Esophagus squamous epithelium (tissue), 5 donors: ENCODE measurements around the gene TNFRSF4. TPM values are rescaled to one million over a fixed set of nuclear protein-coding genes. Genes with fewer than 3 reads are reported as not detected.

ENCODE experiments used
- DNase-seq: peaks from one replicate; lab custom pipeline; 2025; lab: John Stamatoyannopoulos, UW
- H3K27ac ChIP-seq, 4 donors: fragments of 200-600 bp; sonication (generic); one replicate each; pipeline ENCODE4 v1.5.1; 2016 to 2019; ENCODE audit warnings: mild to moderate bottlenecking in 1 of 4
- H3K27me3 ChIP-seq, 4 donors: fragments of 200-600 bp; sonication (generic); 1 replicate in 3 of 4; 2 replicates in 1 of 4; pipeline versions ENCODE4 v1.5.1 to v1.6.0; 2017 to 2021; ENCODE audit warnings: antibody characterized with exemption in 1 of 4
- H3K36me3 ChIP-seq, 3 donors: fragments of 200-600 bp; sonication (generic); one replicate each; pipeline ENCODE4 v1.5.1; 2016 to 2019
- H3K4me1 ChIP-seq, 3 donors: fragments of 200-600 bp; sonication (generic); one replicate each; pipeline ENCODE4 v1.5.1; 2017 to 2019
- H3K4me3 ChIP-seq, 4 donors: fragments of 200-600 bp; sonication (generic); 1 replicate in 3 of 4; 2 replicates in 1 of 4; pipeline ENCODE4 v1.5.1; 2016 to 2019; ENCODE audit warnings: mild to moderate bottlenecking in 2 of 4, moderate library complexity in 1 of 4
- H3K9me3 ChIP-seq, 3 donors: fragments of 200-600 bp; sonication (generic); one replicate each; pipeline ENCODE4 v1.5.1; 2016 to 2019
- POLR2A ChIP-seq, 4 donors: fragments of 450-650 bp; IDR thresholded peaks; one replicate each; pipeline ENCODE4 v1.6.1; 2017; ENCODE audit warnings: antibody characterized with exemption in 4 of 4, mild to moderate bottlenecking in 4 of 4, moderate library complexity in 3 of 4
- WGBS, 2 donors: methylation state at CpG; one replicate each; pipeline ENCODE4 v1.1.5; 2018; 5-methylcytosine and 5-hydroxymethylcytosine counted together
- intact Hi-C: fragments of 100-400 bp; cut with DNase I; formaldehyde crosslinking; loops from one replicate; pipeline ENCODE4 v1.15.0; 2022
- total RNA-seq, 4 donors: library from RNA; depleted of rRNA; stranded (reverse); fragments of >200 nt; gene quantifications; one replicate each; pipeline ENCODE4 v1.1.0, GENCODE V29; 2016
- TF ChIP-seq, protein P1 (sequence below), 6 experiments: fragments of 450-650 bp in 4 of 6; fragments of 200-600 bp in 2 of 6; sonication (generic) in 2 of 6; IDR thresholded peaks; one replicate each; pipeline ENCODE4 v1.5.1; 2016 to 2019; ENCODE audit warnings: antibody characterized with exemption in 6 of 6, mild to moderate bottlenecking in 4 of 6, moderate library complexity in 4 of 6
- donor health status: DM: yes; HTN: yes; CAD: no.

TNFRSF4 gene
- total RNA-seq, 4 donors from 2014 or later = 0.40 to 1.3 (median 0.57) TPM; not detected in 1

DNA sequence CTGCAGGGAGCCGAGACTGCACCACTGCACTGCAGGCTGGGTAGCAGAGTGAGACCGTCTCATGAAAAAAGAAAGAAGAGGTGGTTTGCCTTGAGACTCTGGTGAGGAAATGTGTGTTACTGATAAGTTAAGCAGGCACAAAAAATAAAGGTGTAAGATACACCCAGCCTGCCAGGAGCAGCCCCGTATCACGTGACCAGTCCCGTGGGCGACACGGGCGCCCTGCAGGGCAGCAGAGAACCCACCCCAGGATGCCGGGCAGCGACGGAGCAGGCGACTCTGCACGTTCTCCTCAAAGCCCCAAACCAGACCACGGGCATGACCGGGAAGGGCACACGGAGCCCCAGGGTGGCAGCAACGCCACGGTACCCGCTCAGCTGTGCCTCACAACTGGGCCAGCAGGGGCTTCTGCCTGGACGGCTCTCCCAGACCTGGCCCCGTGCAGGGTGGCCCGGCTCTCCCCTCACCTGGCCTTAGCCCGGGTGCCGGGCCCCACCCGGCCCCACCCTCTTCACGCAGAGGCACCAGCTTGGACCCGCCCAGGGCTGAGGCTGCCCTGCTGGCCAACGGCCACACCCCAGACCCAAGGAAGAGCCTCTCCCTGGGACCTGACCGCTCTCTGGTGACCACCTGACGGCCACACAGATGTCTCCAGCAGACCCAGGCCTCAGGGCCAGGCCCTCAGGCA lies 8.1 kb upstream of the TNFRSF4 start:
- Histone ChIP-seq H3K27ac (no peak overlapping the region), H3K36me3 (peaks cover 33 to 100% (median 38%) of the 10 kb centered on the region in 3 donors), H3K9me3 (no peaks in the 10 kb centered on the region), H3K27me3 (no peaks in the 10 kb centered on the region), H3K4me1 (peaks cover 0 to 35% (median 4%) of the 10 kb centered on the region in 3 donors), H3K4me3 (no peak overlapping the region)
- intact Hi-C loops = no loop called here
- DNase-seq = no peak
- TF ChIP-seq POLR2A (IDR thresholded peaks at IDR 0.05) = no peak
- TF ChIP-seq, protein P1, sequence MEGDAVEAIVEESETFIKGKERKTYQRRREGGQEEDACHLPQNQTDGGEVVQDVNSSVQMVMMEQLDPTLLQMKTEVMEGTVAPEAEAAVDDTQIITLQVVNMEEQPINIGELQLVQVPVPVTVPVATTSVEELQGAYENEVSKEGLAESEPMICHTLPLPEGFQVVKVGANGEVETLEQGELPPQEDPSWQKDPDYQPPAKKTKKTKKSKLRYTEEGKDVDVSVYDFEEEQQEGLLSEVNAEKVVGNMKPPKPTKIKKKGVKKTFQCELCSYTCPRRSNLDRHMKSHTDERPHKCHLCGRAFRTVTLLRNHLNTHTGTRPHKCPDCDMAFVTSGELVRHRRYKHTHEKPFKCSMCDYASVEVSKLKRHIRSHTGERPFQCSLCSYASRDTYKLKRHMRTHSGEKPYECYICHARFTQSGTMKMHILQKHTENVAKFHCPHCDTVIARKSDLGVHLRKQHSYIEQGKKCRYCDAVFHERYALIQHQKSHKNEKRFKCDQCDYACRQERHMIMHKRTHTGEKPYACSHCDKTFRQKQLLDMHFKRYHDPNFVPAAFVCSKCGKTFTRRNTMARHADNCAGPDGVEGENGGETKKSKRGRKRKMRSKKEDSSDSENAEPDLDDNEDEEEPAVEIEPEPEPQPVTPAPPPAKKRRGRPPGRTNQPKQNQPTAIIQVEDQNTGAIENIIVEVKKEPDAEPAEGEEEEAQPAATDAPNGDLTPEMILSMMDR (IDR thresholded peaks at IDR 0.05) = no peak
- WGBS, 2 donors = 90% methylated on average over 9 of the region's 30 CpGs

DNA sequence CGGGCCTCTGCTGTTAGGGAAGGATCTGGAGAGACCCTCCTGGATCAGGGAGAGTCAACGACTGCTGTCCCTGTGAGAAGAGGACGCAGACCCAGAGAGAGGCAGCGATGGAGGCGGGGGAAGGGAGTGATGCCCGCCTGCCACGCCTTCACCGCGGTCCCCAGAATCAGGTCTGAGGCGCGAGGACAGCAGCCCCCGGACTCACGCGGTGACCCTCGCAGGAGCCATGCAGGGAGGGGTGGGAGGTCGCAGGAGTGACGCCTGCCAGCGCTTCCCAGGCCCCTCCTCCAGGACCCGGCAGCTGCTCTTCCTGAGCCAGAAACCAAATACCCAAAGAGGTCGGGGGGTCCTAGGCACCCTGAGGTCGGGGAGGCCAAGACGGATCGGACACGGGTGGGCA lies 6.2 kb upstream of the TNFRSF4 start:
- H3K9me3 ChIP-seq = no peaks in the 10 kb centered on the region
- H3K4me3 ChIP-seq = no peak overlapping the region
- no peak for TF ChIP-seq POLR2A (IDR thresholded peaks at IDR 0.05)
- TF ChIP-seq, protein P1 (IDR thresholded peaks at IDR 0.05) = no peak
- DNase-seq = no peak
- H3K4me1 ChIP-seq = peaks cover 0 to 29% (median 5%) of the 10 kb centered on the region in 3 donors
- intact Hi-C loops = no loop called here
- WGBS, 2 donors = 60 to 87% methylated on average over 1 to 3 of the region's 24 CpGs
- H3K27me3 ChIP-seq = no peaks in the 10 kb centered on the region
- H3K36me3 ChIP-seq = peaks cover 36 to 97% (median 36%) of the 10 kb centered on the region in 3 donors
- no peak overlapping the region for H3K27ac ChIP-seq

DNA sequence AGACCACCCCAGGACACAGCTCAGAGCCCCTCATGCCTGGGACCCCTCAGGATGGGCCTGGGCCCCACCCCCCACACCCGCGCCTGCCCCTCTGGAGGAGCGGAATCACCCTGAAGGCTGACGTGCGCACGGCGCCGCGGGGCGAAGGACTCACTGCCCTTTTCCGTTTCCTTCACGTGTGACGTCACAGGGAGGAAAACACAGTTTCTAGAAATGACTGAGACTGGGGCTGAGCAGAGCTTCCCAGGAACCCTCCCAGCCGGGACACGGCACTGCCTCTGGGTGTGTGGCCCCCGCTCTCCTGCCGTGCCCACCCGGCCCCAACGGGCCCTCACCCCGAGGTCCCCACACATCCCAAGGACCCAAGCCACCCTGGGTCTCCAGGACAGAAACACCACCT lies 5.4 kb upstream of the TNFRSF4 start:
- Histone ChIP-seq H3K4me1 (peaks cover 0 to 30% (median 12%) of the 10 kb centered on the region in 3 donors), H3K9me3 (no peaks in the 10 kb centered on the region), H3K36me3 (peaks cover 34 to 89% (median 36%) of the 10 kb centered on the region in 3 donors), H3K4me3 (no peak overlapping the region), H3K27me3 (no peaks in the 10 kb centered on the region), H3K27ac (peak overlapping the region in 1 of 4 donors; percentile 9)
- intact Hi-C loops = no loop called here
- no peak for DNase-seq
- WGBS, 2 donors = 87% methylated on average over 3 of the region's 20 CpGs; no CpG with 5 or more reads in 1 of the 2 donors
- TF ChIP-seq, protein P1 (IDR thresholded peaks at IDR 0.05) = no peak
- no peak for TF ChIP-seq POLR2A (IDR thresholded peaks at IDR 0.05)

DNA sequence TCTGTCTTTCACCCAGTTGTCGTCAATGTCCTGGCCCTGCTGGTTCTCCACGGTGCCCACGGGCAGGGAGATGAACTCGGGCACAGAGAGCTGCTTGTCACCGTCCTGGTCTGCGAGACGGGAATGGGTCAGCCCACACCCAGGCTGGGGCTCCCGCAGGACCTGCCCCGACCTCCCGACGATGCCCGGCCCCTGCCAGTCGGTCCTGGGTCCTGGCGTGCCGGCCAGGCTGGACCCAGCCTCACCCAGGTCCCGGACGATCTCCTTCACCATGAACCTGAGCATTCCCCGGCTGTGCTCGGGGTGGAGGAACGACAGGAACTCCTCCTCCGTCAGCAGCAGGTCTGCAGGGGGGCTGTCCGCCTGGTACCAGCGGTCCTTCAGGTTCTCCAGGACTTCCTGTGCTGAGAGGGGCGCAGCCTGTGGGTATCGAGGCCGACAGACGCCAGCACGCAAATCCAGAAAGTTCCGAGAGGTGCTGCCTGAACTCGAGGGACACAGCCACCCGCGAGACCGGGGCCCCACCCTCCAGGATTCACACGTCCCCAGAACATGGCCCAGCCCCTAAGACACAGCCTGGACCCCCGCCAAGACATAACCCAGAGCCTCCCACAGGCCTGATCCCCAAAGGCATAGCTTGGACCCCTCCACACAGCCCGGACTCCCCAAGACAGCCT lies 4.7 kb upstream of the TNFRSF4 start:
- H3K9me3 ChIP-seq = no peaks in the 10 kb centered on the region
- TF ChIP-seq, protein P1 (IDR thresholded peaks at IDR 0.05) = no peak
- no peak for TF ChIP-seq POLR2A (IDR thresholded peaks at IDR 0.05)
- H3K4me1 ChIP-seq = peaks cover 2 to 37% (median 13%) of the 10 kb centered on the region in 3 donors
- intact Hi-C loops = no loop called here
- H3K36me3 ChIP-seq = peaks cover 31 to 82% (median 33%) of the 10 kb centered on the region in 3 donors
- 86 to 87% methylated on average over 6 to 9 of the region's 36 CpGs for WGBS, 2 donors
- no peak for DNase-seq
- no peak overlapping the region for H3K4me3 ChIP-seq
- H3K27ac ChIP-seq = no peak overlapping the region
- no peaks in the 10 kb centered on the region for H3K27me3 ChIP-seq
